ENCODE measurements around the gene DGCR6.
"Not testable (repeated sequence)": the region's sequence is repeated elsewhere in the genome, so short reads cannot be mapped to it uniquely, and the experiment has no call there.

Gene DGCR6

GRCh38 chr22:18905540-18906409 lies at the start of gene DGCR6:
Gene DGCR6 (plus strand): TSS chr22:18906320. CDS start chr22:18906375, 55 bp downstream.
- no peak for DNase-seq

GRCh38 chr22:18859314-18859713 lies 46.8 kb upstream of the DGCR6 start:
- DNase-seq = not testable (repeated sequence)

GRCh38 chr22:18881260-18881659 lies 24.9 kb upstream of the DGCR6 start:
- DNase-seq = peak; percentile 59

GRCh38 chr22:18884465-18884864 lies 21.7 kb upstream of the DGCR6 start:
- DNase-seq = not testable (repeated sequence)

- DNase-seq = no peak
Measured at GRCh38 chr22:18888115-18888514, 18.0 kb upstream of the DGCR6 start.

GRCh38 chr22:18890510-18891192 lies 15.5 kb upstream of the DGCR6 start:
- not testable (repeated sequence) for DNase-seq

- DNase-seq = not testable (repeated sequence)
Measured at GRCh38 chr22:18893775-18894174, 12.3 kb upstream of the DGCR6 start.

GRCh38 chr22:18896037-18896657 lies 10.0 kb upstream of the DGCR6 start:
- DNase-seq = not testable (repeated sequence)

- not testable (repeated sequence) for DNase-seq
Measured at GRCh38 chr22:18906410-18906745, 258 bp downstream of the DGCR6 start.

GRCh38 chr22:18906896-18907295 lies 776 bp downstream of the DGCR6 start:
- no peak for DNase-seq

GRCh38 chr22:18909556-18909955 lies 3.4 kb downstream of the DGCR6 start:
- no peak for DNase-seq

- not testable (repeated sequence) for DNase-seq
Measured at GRCh38 chr22:18911535-18911934, 5.4 kb downstream of the DGCR6 start.

GRCh38 chr22:18912264-18912946 lies 6.3 kb downstream of the DGCR6 start:
- not testable (repeated sequence) for DNase-seq

GRCh38 chr22:18914558-18914957 lies 8.4 kb downstream of the DGCR6 start:
- not testable (repeated sequence) for DNase-seq

- not testable (repeated sequence) for DNase-seq
Measured at GRCh38 chr22:18915550-18915949, 9.4 kb downstream of the DGCR6 start.

- not testable (repeated sequence) for DNase-seq
Measured at GRCh38 chr22:18917818-18918217, 11.7 kb downstream of the DGCR6 start.

- not testable (repeated sequence) for DNase-seq
Measured at GRCh38 chr22:18920257-18920902, 14.3 kb downstream of the DGCR6 start.

- DNase-seq = no peak
Measured at GRCh38 chr22:18925368-18926064, 19.4 kb downstream of the DGCR6 start.

- no peak for DNase-seq
Measured at GRCh38 chr22:18927020-18927419, 20.9 kb downstream of the DGCR6 start.

- DNase-seq = no peak
Measured at GRCh38 chr22:18927573-18927972, 21.5 kb downstream of the DGCR6 start.

GRCh38 chr22:18929459-18929858 lies 23.3 kb downstream of the DGCR6 start:
- DNase-seq = no peak
